HepG2 (cell line): ENCODE data around the gene GTF2I. TPM values are rescaled to one million over a fixed set of nuclear protein-coding genes. Genes with fewer than 3 reads are reported as not detected.

Experiments
- ATAC-seq: fragments of 200-7000 bp; cut with Tn5 transposase; 3 replicates; pipeline ENCODE4 v1.9.1; 2020; ENCODE audit warnings: mild to moderate bottlenecking, moderate library complexity
- BruUV-seq: library from RNA; stranded (reverse); fragments of 400-500 nt; replicated peaks from 2 replicates; lab custom pipeline; 2021; lab: Mats Ljungman, UMichigan
- CTCF ChIA-PET: fragments of 300-600 bp; formaldehyde crosslinking; extraction: SDS; loops from one replicate; lab custom pipeline; 2021; ENCODE audit warnings: low total read pairs, inconsistent platforms, low intra/inter-chr PET ratio; lab: Yijun Ruan, JAX
- POLR2A ChIA-PET: fragments of 350-600 bp; sonication (Branson Sonifier 250); formaldehyde crosslinking; loops from one replicate; lab custom pipeline; 2020; ENCODE audit warnings: antibody characterized with exemption, inconsistent platforms; lab: Yijun Ruan, JAX
- DNase-seq: peaks from one replicate; pipeline ENCODE4 v3.0.0-alpha.2; 2015; ENCODE audit warnings: low spot score
- FAIRE-seq: peaks from 3 replicates; lab custom pipeline; 2011; peaks lifted over from hg19 to GRCh38; lab: Jason Lieb, UNC
- H2AFZ ChIP-seq: one replicate; pipeline ENCODE4 v1.6.1; 2011; ENCODE audit warnings: low read length, inconsistent platforms
- H3K27ac ChIP-seq: fragments of 300-600 bp; 3 replicates; pipeline ENCODE4 v1.8.0; 2011; ENCODE audit warnings: mixed run types, mild to moderate bottlenecking, mixed read lengths, low read length, inconsistent platforms; ENCODE audit not compliant: insufficient read depth; ENCODE audit errors: extremely low read length
- H3K27me3 ChIP-seq, 2 experiments: fragments of 200-600 bp in 1 of 2; 2 replicates in 1 of 2; 3 replicates in 1 of 2; pipeline versions ENCODE4 v1.6.0 to v1.8.0; 2011; ENCODE audit warnings: low read length in 2 of 2, mild to moderate bottlenecking in 2 of 2, moderate library complexity in 2 of 2, inconsistent platforms in 1 of 2; ENCODE audit not compliant: insufficient read depth in 2 of 2, control insufficient read depth in 1 of 2
- H3K36me3 ChIP-seq, 2 experiments: fragments of 200-600 bp in 1 of 2; replicated peaks in 1 of 2; 2 replicates in 1 of 2; 3 replicates in 1 of 2; pipeline versions ENCODE4 v1.5.1 to v1.8.0; 2011; ENCODE audit warnings: low read length in 2 of 2, inconsistent platforms in 1 of 2; ENCODE audit not compliant: insufficient read depth in 2 of 2, control insufficient read depth in 1 of 2
- H3K4me1 ChIP-seq: 2 replicates; pipeline ENCODE4 v1.5.1; 2012; ENCODE audit warnings: low read length, inconsistent platforms; ENCODE audit not compliant: insufficient read depth
- H3K4me2 ChIP-seq: 2 replicates; pipeline ENCODE4 v1.6.0; 2011; ENCODE audit warnings: low read depth, low read length, inconsistent platforms
- H3K4me3 ChIP-seq, 3 experiments: fragments of 200-600 bp in 1 of 3; sonication (generic), shearing (Covaris generic) in 1 of 3; replicated peaks in 1 of 3; 2 replicates each; pipeline ENCODE4 v1.5.1; 2011 to 2016; ENCODE audit warnings: low read length in 3 of 3, inconsistent platforms in 2 of 3, low read depth in 2 of 3, mild to moderate bottlenecking in 2 of 3, control low read depth in 1 of 3, mixed read lengths in 1 of 3; ENCODE audit not compliant: insufficient read depth in 1 of 3
- H3K79me2 ChIP-seq: one replicate; pipeline ENCODE4 v1.6.1; 2011; ENCODE audit warnings: low read length, inconsistent platforms; ENCODE audit not compliant: insufficient read depth
- H3K9ac ChIP-seq: 2 replicates; pipeline ENCODE4 v1.6.0; 2011; ENCODE audit warnings: mild to moderate bottlenecking, low read depth, low read length, inconsistent platforms; ENCODE audit not compliant: insufficient read depth
- H3K9me3 ChIP-seq: 2 replicates; pipeline ENCODE4 v1.5.1; 2012; ENCODE audit warnings: mild to moderate bottlenecking, low read length
- H4K20me1 ChIP-seq: 2 replicates; pipeline ENCODE4 v1.6.0; 2011; ENCODE audit warnings: inconsistent platforms, mild to moderate bottlenecking, low read length, moderate library complexity; ENCODE audit not compliant: insufficient read depth
- CHCHD3 ChIP-seq: sonication (generic); formaldehyde crosslinking; IDR thresholded peaks from 2 replicates; pipeline ENCODE4 v1.8.0; 2022; ENCODE audit warnings: mild to moderate bottlenecking, missing genetic modification reagents, moderate library complexity
- CTCF ChIP-seq: sonication (generic); formaldehyde crosslinking; IDR thresholded peaks from 2 replicates; pipeline ENCODE4 v1.5.0; 2020; ENCODE audit warnings: mild to moderate bottlenecking, missing genetic modification reagents, moderate library complexity
- FOXA3 ChIP-seq: IDR thresholded peaks from 2 replicates; pipeline ENCODE4 v1.6.1; 2016; ENCODE audit warnings: missing genetic modification reagents, missing compliant biosample characterization
- RARA ChIP-seq: IDR thresholded peaks from 2 replicates; pipeline ENCODE4 v1.6.1; 2016; ENCODE audit warnings: missing genetic modification reagents, missing compliant biosample characterization
- SALL1 ChIP-seq: sonication (generic); formaldehyde crosslinking; IDR thresholded peaks from 2 replicates; pipeline ENCODE4 v1.8.0; 2022; ENCODE audit warnings: mild to moderate bottlenecking, missing genetic modification reagents
- STAG1 ChIP-seq: sonication (generic); formaldehyde crosslinking; IDR thresholded peaks from 2 replicates; pipeline ENCODE4 v1.4.0; 2020; ENCODE audit warnings: missing genetic modification reagents
- ZHX2 ChIP-seq, 2 experiments: sonication (generic) in 1 of 2; formaldehyde crosslinking in 1 of 2; IDR thresholded peaks; 2 replicates each; pipeline versions ENCODE4 v1.6.1 to v1.9.0; 2014 to 2022; ENCODE audit warnings: antibody characterized with exemption in 1 of 2, borderline replicate concordance in 1 of 2, inconsistent platforms in 1 of 2, low read depth in 1 of 2, missing genetic modification reagents in 1 of 2
- ZNF138 ChIP-seq: sonication (generic); formaldehyde crosslinking; IDR thresholded peaks from 2 replicates; pipeline ENCODE4 v1.5.0; 2020; ENCODE audit warnings: mild to moderate bottlenecking, low read depth, missing genetic modification reagents
- ZNF260 ChIP-seq: sonication (generic); formaldehyde crosslinking; IDR thresholded peaks from 2 replicates; pipeline ENCODE4 v1.4.0; 2020; ENCODE audit warnings: missing genetic modification reagents, low read depth, mild to moderate bottlenecking, borderline replicate concordance
- ZNF263 ChIP-seq: sonication (generic); formaldehyde crosslinking; IDR thresholded peaks from 2 replicates; pipeline ENCODE4 v1.4.0; 2020; ENCODE audit warnings: missing genetic modification reagents
- ZNF430 ChIP-seq: sonication (generic); formaldehyde crosslinking; IDR thresholded peaks from 2 replicates; pipeline ENCODE4 v1.9.0; 2021; ENCODE audit warnings: mild to moderate bottlenecking, missing genetic modification reagents
- WGBS: methylation state at CpG from one replicate; pipeline ENCODE4 v1.1.6; 2017; ENCODE audit warnings: low lambda C conversion rate; 5-methylcytosine and 5-hydroxymethylcytosine counted together
- in situ Hi-C: cut with HindIII; loops from 2 replicates; pipeline ENCODE4 v1.10.0; 2017; ENCODE audit warnings: low pct_unique_long_range_greater_than_20kb; ENCODE audit not compliant: extremely low pct_ligation_motif_present
- intact Hi-C: fragments of 100-400 bp; cut with micrococcal nuclease; formaldehyde crosslinking; loops from one replicate; pipeline ENCODE4 v1.10.0; 2022; ENCODE audit not compliant: unreplicated experiment
- polyA plus RNA-seq, 8 experiments: library from polyadenylated mRNA; depleted of rRNA in 3 of 8; stranded (reverse) in 7 of 8; unstranded in 1 of 8; fragments of >200 nt; fragmentation: Illumina TruSeq in 4 of 8; extraction: Trizol in 4 of 8; gene quantifications; 2 replicates each; pipeline versions ENCODE4 v1.2.1 to v1.2.3, GENCODE V29; 2011 to 2016; ENCODE audit warnings: low read depth in 4 of 8, missing spikeins in 1 of 8, mixed read lengths in 1 of 8; ENCODE audit not compliant: insufficient read depth in 1 of 8
- total RNA-seq, 5 experiments: library from RNA; depleted of rRNA; stranded (reverse); fragments of >200 nt; fragmentation: Illumina TruSeq; extraction: Trizol; gene quantifications; 2 replicates each; pipeline ENCODE4 v1.2.3, GENCODE V29; 2016; ENCODE audit warnings: low read depth in 1 of 5

The GTF2I gene
- total and polyA plus RNA-seq, 2 of the 13 experiments (the other 11 are each of a cell fraction or from before 2014, with no cell fraction given), result 74.6 to 125 TPM

GRCh38 chr7:74625446-74625845 is 32.1 kb upstream of the GTF2I start:
- in situ Hi-C loops (no loop called here), intact Hi-C loops (no loop called here)
- Histone ChIP-seq H4K20me1 (no peaks in the 10 kb centered on the region), H3K4me1 (peaks cover 45% of the 10 kb centered on the region), H3K79me2 (no peaks in the 10 kb centered on the region), H3K27me3 (no peaks in the 10 kb centered on the region), H3K4me2 (no peak overlapping the region), H3K9ac (no peak overlapping the region), H3K36me3 (no peaks in the 10 kb centered on the region), H3K27ac (no peak overlapping the region), H2AFZ (no peak overlapping the region), H3K4me3 (no peak overlapping the region), H3K9me3 (no peaks in the 10 kb centered on the region)
- CTCF ChIA-PET, result no interaction called here
- BruUV-seq, result no TSS peak
- TF ChIP-seq ZNF138 (no peak), ZHX2 (IDR thresholded peaks at IDR 0.05; ENCODE audit: low read depth) (no peak), ZHX2 (CRISPR knock-in tag; IDR thresholded peaks at IDR 0.05; ENCODE audit: borderline replicate concordance) (no peak), RARA (0 out of 2 replicates have a peak, but pooled peaks have one; percentile 12), SALL1 (no peak), CHCHD3 (CRISPR knock-in tag) (no peak), ZNF263 (CRISPR knock-in tag) (peak; percentile 52; the same call in 1 of the 2 replicates), CTCF (0 out of 2 replicates have a peak, but pooled peaks have one; percentile 18), FOXA3 (CRISPR knock-in tag) (no peak), STAG1 (peak; percentile 26; the same call in 1 of the 2 replicates), ZNF430 (CRISPR knock-in tag) (no peak), ZNF260 (no peak)
- WGBS, result 33% methylated on average over 3 of the region's 3 CpGs
- no peak for ATAC-seq
- FAIRE-seq, result no peak
- DNase-seq, result peak; percentile 46
- POLR2A ChIA-PET, result interaction anchor here (1.3 kb wide), 1 partner anchor 13 kb away, joined by 3 read pairs; no protein-coding TSS in a partner anchor
